WTC11 (cell line): ENCODE results near the gene SORCS2. TPM values are rescaled to one million over a fixed set of nuclear protein-coding genes. Genes with fewer than 3 reads are reported as not detected.

Experiments used
- ATAC-seq: fragments of 200-7000 bp; cut with Tn5 transposase; 2 replicates; pipeline ENCODE4 v1.10.0; 2021; ENCODE audit warnings: mild to moderate bottlenecking, moderate library complexity
- CTCF ChIA-PET: fragments of 300-600 bp; sonication (Branson Sonifier 250); formaldehyde crosslinking; loops from one replicate; lab custom pipeline; 2021; ENCODE audit warnings: antibody characterized with exemption; lab: Charles Lee
- POLR2A ChIA-PET: fragments of 350-600 bp; sonication (Branson Sonifier 250); formaldehyde crosslinking; loops from one replicate; lab custom pipeline; 2021; ENCODE audit warnings: antibody characterized with exemption; lab: Charles Lee
- DNase-seq: peaks from one replicate; pipeline ENCODE4 v3.0.0; 2021; ENCODE audit warnings: low spot score
- H3K27ac Mint-ChIP-seq: 2 replicates; pipeline ENCODE4 v1.8.0; 2021; ENCODE audit warnings: mixed read lengths
- H3K27me3 Mint-ChIP-seq: 2 replicates; pipeline ENCODE4 v1.8.0; 2021; ENCODE audit warnings: low read depth, mild to moderate bottlenecking, moderate library complexity, mixed read lengths
- H3K36me3 Mint-ChIP-seq: 2 replicates; pipeline ENCODE4 v1.8.0; 2021; ENCODE audit warnings: mixed read lengths
- H3K4me1 Mint-ChIP-seq: 2 replicates; pipeline ENCODE4 v1.8.0; 2022; ENCODE audit warnings: mixed read lengths
- H3K4me3 Mint-ChIP-seq: 2 replicates; pipeline ENCODE4 v1.8.0; 2021; ENCODE audit warnings: mild to moderate bottlenecking, moderate library complexity, mixed read lengths
- H3K9me3 Mint-ChIP-seq: 2 replicates; pipeline ENCODE4 v1.8.0; 2021; ENCODE audit warnings: mixed read lengths
- E2F4 ChIP-seq: sonication (generic); formaldehyde crosslinking; IDR thresholded peaks from 2 replicates; pipeline ENCODE4 v1.8.1; 2022; ENCODE audit warnings: low read depth, mild to moderate bottlenecking, moderate library complexity, missing genetic modification reagents, borderline replicate concordance
- ELF4 ChIP-seq: sonication (generic); formaldehyde crosslinking; IDR thresholded peaks from 2 replicates; pipeline ENCODE4 v1.8.1; 2022; ENCODE audit warnings: low read depth, mild to moderate bottlenecking, moderate library complexity, missing genetic modification reagents
- ETV6 ChIP-seq: sonication (generic); formaldehyde crosslinking; IDR thresholded peaks from 2 replicates; pipeline ENCODE4 v1.8.1; 2022; ENCODE audit warnings: mild to moderate bottlenecking, missing genetic modification reagents
- GABPB1 ChIP-seq: sonication (generic); formaldehyde crosslinking; IDR thresholded peaks from 2 replicates; pipeline ENCODE4 v1.8.1; 2023; ENCODE audit warnings: mild to moderate bottlenecking, missing genetic modification reagents
- IRF1 ChIP-seq: sonication (generic); formaldehyde crosslinking; IDR thresholded peaks from 2 replicates; pipeline ENCODE4 v1.8.0; 2023; ENCODE audit warnings: missing genetic modification reagents
- JUN ChIP-seq: sonication (generic); formaldehyde crosslinking; IDR thresholded peaks from 2 replicates; pipeline ENCODE4 v1.8.0; 2023; ENCODE audit warnings: mild to moderate bottlenecking, missing genetic modification reagents
- MLX ChIP-seq: sonication (generic); formaldehyde crosslinking; IDR thresholded peaks from 2 replicates; pipeline ENCODE4 v1.8.1; 2023; ENCODE audit warnings: mild to moderate bottlenecking, missing genetic modification reagents, moderate library complexity
- MYBL2 ChIP-seq: sonication (generic); formaldehyde crosslinking; IDR thresholded peaks from 2 replicates; pipeline ENCODE4 v1.8.1; 2023; ENCODE audit warnings: mild to moderate bottlenecking, moderate library complexity, missing genetic modification reagents
- OVOL2 ChIP-seq: fragments of 250-450 bp; sonication (Bioruptor Pico); IDR thresholded peaks from 2 replicates; pipeline ENCODE4 v1.9.0; 2021; ENCODE audit warnings: mild to moderate bottlenecking, borderline replicate concordance
- RORB ChIP-seq: fragments of 250-450 bp; sonication (Bioruptor Pico); IDR thresholded peaks from 2 replicates; pipeline ENCODE4 v1.9.0; 2021; ENCODE audit warnings: mild to moderate bottlenecking
- TEAD1 ChIP-seq: sonication (generic); formaldehyde crosslinking; IDR thresholded peaks from 2 replicates; pipeline ENCODE4 v1.8.0; 2022; ENCODE audit warnings: mild to moderate bottlenecking, missing genetic modification reagents
- TEAD4 ChIP-seq: sonication (generic); formaldehyde crosslinking; IDR thresholded peaks from 2 replicates; pipeline ENCODE4 v1.8.0; 2022; ENCODE audit warnings: mild to moderate bottlenecking, missing genetic modification reagents
- TP53 ChIP-seq: sonication (generic); formaldehyde crosslinking; IDR thresholded peaks from 2 replicates; pipeline ENCODE4 v1.8.1; 2023; ENCODE audit warnings: mild to moderate bottlenecking, missing genetic modification reagents
- ZNF317 ChIP-seq: sonication (generic); formaldehyde crosslinking; IDR thresholded peaks from 2 replicates; pipeline ENCODE4 v1.8.1; 2023; ENCODE audit warnings: low read depth, mild to moderate bottlenecking, moderate library complexity, missing genetic modification reagents, borderline replicate concordance
- ZNF396 ChIP-seq: fragments of 250-450 bp; sonication (Bioruptor Pico); IDR thresholded peaks from 2 replicates; pipeline ENCODE4 v1.8.0; 2021; ENCODE audit warnings: mild to moderate bottlenecking, moderate library complexity, borderline replicate concordance
- total RNA-seq: library from RNA; stranded (reverse); gene quantifications from 3 replicates; pipeline ENCODE4 v1.2.3, GENCODE V29; 2021
- TF ChIP-seq, protein P1 (sequence below): fragments of 250-450 bp; sonication (Bioruptor Pico); IDR thresholded peaks from 2 replicates; pipeline ENCODE4 v1.9.0; 2021; ENCODE audit warnings: mild to moderate bottlenecking
- TF ChIP-seq, protein P2 (sequence below): fragments of 250-450 bp; sonication (Bioruptor Pico); IDR thresholded peaks from 2 replicates; pipeline ENCODE4 v1.9.0; 2021; ENCODE audit warnings: mild to moderate bottlenecking
- TF ChIP-seq, protein P3 (sequence below): sonication (generic); formaldehyde crosslinking; IDR thresholded peaks from 2 replicates; pipeline ENCODE4 v1.8.1; 2023; ENCODE audit warnings: mild to moderate bottlenecking, missing genetic modification reagents, moderate library complexity

SORCS2 gene
- total RNA-seq, 1 experiment from 2014 or later = 6.6 TPM

DNA sequence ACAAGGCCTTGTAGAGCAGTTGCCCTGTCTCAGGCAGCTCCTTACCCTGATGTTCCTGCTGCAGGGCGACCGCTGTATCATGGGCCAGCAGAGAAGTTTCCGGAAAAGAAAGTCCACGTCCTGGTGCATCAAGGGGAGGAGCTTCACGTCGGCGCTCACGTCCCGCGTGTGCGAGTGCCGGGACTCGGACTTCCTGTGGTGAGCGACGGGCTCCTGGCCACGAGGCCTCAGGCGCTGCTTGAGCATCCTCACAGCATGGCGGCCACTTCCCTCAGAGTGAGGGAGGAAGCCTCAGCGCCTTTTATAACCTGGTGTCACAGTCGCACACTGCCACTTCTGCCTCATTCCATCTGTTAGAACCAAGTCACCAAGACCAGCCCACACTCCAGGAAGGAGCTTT lies 521.8 kb downstream of the SORCS2 start (continued):
- TF ChIP-seq, protein P1, sequence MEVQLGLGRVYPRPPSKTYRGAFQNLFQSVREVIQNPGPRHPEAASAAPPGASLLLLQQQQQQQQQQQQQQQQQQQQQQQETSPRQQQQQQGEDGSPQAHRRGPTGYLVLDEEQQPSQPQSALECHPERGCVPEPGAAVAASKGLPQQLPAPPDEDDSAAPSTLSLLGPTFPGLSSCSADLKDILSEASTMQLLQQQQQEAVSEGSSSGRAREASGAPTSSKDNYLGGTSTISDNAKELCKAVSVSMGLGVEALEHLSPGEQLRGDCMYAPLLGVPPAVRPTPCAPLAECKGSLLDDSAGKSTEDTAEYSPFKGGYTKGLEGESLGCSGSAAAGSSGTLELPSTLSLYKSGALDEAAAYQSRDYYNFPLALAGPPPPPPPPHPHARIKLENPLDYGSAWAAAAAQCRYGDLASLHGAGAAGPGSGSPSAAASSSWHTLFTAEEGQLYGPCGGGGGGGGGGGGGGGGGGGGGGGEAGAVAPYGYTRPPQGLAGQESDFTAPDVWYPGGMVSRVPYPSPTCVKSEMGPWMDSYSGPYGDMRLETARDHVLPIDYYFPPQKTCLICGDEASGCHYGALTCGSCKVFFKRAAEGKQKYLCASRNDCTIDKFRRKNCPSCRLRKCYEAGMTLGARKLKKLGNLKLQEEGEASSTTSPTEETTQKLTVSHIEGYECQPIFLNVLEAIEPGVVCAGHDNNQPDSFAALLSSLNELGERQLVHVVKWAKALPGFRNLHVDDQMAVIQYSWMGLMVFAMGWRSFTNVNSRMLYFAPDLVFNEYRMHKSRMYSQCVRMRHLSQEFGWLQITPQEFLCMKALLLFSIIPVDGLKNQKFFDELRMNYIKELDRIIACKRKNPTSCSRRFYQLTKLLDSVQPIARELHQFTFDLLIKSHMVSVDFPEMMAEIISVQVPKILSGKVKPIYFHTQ (CRISPR knock-in tag) = no peak
- TF ChIP-seq ZNF396 = no peak
- TF ChIP-seq ELF4 (CRISPR knock-in tag) = no peak
- TF ChIP-seq IRF1 = no peak
- TF ChIP-seq, protein P2, sequence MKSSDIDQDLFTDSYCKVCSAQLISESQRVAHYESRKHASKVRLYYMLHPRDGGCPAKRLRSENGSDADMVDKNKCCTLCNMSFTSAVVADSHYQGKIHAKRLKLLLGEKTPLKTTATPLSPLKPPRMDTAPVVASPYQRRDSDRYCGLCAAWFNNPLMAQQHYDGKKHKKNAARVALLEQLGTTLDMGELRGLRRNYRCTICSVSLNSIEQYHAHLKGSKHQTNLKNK = no peak
- no peak for TF ChIP-seq TEAD4 (CRISPR knock-in tag)
- TF ChIP-seq GABPB1 (CRISPR knock-in tag) = no peak
- no peak for TF ChIP-seq MYBL2 (CRISPR knock-in tag)

- TF ChIP-seq MLX (CRISPR knock-in tag) (no peak), E2F4 (CRISPR knock-in tag) (no peak), TP53 (no peak), OVOL2 (CRISPR knock-in tag) (no peak), IRF1 (no peak), ETV6 (CRISPR knock-in tag) (no peak), RORB (CRISPR knock-in tag) (no peak), TEAD1 (CRISPR knock-in tag) (no peak), JUN (CRISPR knock-in tag) (no peak), ZNF317 (CRISPR knock-in tag) (no peak), GABPB1 (CRISPR knock-in tag) (no peak)
- TF ChIP-seq, protein P3, sequence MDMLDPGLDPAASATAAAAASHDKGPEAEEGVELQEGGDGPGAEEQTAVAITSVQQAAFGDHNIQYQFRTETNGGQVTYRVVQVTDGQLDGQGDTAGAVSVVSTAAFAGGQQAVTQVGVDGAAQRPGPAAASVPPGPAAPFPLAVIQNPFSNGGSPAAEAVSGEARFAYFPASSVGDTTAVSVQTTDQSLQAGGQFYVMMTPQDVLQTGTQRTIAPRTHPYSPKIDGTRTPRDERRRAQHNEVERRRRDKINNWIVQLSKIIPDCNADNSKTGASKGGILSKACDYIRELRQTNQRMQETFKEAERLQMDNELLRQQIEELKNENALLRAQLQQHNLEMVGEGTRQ (CRISPR knock-in tag) = no peak
- DNase-seq (no peak), ATAC-seq (no peak)
- POLR2A ChIA-PET = no interaction called here
- Mint-ChIP-seq H3K27me3 (peaks cover 8% of the 10 kb centered on the region), H3K4me1 (peaks cover 3% of the 10 kb centered on the region), H3K27ac (no peak overlapping the region), H3K4me3 (no peak overlapping the region), H3K36me3 (no peaks in the 10 kb centered on the region), H3K9me3 (no peaks in the 10 kb centered on the region)
- CTCF ChIA-PET = interaction anchor here (0.9 kb wide), 1 partner anchor 10 kb away, joined by 3 read pairs; no protein-coding TSS in a partner anchor
Observed at GRCh38 chr4:7714738-7715137, 522.4 kb downstream of the SORCS2 start.
